GM13976 (cell line): ENCODE results near the gene ITLN2.
A peak's percentile ranks its signal among the peaks of the same experiment; 100 is the strongest.

Experiments used
- DNase-seq: peaks from one replicate; pipeline ENCODE4 v3.0.0; 2012; ENCODE audit warnings: low spot score
- in situ Hi-C: fragments of 300-500 bp; cut with MboI; formaldehyde crosslinking; loops from one replicate; pipeline ENCODE4 v1.12.0; 2022; ENCODE audit warnings: low sequenced_read_pairs, mixed read lengths, inconsistent platforms; ENCODE audit not compliant: unreplicated experiment
- TF ChIP-seq, protein P1 (sequence below): IDR thresholded peaks from 2 replicates; pipeline ENCODE4 v1.5.1; 2012; ENCODE audit warnings: borderline replicate concordance, mild to moderate bottlenecking; ENCODE audit not compliant: insufficient read depth; ENCODE audit errors: extremely low read depth, missing control alignments, control extremely low read depth

ITLN2 gene

DNA sequence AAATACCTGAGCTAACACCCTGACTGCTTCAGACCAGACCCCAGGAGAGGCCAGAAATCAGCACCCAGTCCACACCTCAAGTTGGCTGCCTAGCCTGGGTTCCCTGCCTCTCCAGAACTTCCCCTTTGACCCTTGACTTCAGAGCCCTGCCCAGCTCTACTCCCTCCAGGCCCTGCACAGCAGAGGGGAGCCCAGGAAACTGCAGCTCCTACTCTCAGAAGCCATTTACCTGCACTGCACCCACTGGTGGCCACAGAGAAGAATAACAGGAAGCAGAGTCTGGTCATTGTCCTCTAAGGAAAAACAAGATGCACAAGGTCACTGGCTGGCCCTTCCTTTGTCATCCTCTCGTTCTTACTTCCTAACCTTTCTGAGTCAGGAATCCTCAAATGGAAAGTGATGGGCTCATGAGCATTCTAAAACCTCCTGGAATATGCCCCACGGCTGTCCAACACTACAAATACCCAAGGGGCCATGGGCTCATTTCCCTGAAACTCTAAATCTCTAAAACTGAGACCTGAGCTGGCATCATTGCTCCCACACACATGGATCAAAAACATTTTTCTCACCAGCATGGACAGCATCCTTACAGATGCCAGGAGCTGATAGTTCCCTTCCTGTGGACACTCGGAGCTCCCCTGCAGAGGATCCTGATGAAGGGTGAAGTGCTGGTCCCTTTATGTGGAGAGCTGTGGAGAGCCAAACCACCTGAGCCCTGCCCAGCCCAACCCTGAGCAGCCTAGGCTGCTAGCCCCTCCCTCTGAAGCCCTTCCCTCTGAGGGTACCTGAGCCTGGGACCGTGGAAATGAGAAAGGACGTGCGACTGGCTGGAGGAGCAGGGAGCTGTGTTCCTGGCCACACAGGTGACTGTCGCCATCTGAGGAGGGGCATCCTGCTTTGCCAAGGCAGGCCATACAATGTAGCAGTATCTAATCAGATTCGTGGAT is at the start of gene ITLN2:
TSS of gene ITLN2 (minus strand) at position 652 of the 947 bp plus-strand sequence. CDS start at position 584, 68 bp downstream.
- peak; percentile 77 for DNase-seq
- TF ChIP-seq, protein P1, sequence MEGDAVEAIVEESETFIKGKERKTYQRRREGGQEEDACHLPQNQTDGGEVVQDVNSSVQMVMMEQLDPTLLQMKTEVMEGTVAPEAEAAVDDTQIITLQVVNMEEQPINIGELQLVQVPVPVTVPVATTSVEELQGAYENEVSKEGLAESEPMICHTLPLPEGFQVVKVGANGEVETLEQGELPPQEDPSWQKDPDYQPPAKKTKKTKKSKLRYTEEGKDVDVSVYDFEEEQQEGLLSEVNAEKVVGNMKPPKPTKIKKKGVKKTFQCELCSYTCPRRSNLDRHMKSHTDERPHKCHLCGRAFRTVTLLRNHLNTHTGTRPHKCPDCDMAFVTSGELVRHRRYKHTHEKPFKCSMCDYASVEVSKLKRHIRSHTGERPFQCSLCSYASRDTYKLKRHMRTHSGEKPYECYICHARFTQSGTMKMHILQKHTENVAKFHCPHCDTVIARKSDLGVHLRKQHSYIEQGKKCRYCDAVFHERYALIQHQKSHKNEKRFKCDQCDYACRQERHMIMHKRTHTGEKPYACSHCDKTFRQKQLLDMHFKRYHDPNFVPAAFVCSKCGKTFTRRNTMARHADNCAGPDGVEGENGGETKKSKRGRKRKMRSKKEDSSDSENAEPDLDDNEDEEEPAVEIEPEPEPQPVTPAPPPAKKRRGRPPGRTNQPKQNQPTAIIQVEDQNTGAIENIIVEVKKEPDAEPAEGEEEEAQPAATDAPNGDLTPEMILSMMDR, result peak; percentile 66
- in situ Hi-C loops, result loop anchor here (5.0 to 25.0 kb wide), 2 partner anchors 117 to 542 kb away; partner anchors contain the start of gene VANGL2

- TF ChIP-seq, protein P1, result no peak
- in situ Hi-C loops, result no loop called here
- no peak for DNase-seq
Observed at GRCh38 chr1:161001525-161001924, 46.9 kb upstream of the ITLN2 start.

DNA sequence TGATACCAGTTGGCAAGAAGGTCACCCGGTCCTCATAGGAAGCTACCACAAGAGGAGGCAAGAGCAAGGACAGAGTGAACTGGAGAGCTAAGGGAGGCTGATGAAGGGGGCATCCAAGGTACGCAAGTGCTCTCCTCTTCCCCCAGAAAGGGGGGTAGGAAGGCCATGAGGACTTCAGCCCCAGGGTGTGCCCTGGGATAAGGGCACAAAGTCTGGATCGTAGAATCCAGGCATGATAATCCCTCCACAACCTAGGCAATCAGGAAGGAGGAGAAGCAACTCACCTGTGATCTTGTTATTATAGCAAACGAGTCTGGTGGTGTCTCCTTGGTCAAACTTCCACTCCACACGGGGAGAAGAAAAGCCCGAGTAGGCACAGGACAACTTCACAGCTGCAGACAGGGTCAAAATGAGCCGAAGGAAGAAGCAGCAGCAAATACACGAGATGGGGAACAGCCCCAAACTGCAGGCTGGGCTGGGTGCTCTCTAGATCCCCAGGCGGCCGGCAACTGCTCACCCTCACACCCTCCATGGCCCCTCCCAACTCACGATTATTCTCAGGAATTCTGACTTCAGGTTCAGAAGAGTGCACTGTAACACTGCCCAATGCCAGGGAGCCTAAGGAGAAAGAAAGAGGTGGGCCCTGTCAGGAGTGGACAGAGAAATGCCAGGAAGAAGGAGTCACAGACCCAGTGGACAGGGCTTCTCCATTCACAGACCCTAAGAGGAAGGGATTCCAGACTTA is 46.3 kb upstream of the ITLN2 start:
- TF ChIP-seq, protein P1, result no peak

GRCh38 chr1:160999376-160999775 is 44.8 kb upstream of the ITLN2 start:
- TF ChIP-seq, protein P1, result no peak
- in situ Hi-C loops, result loop anchor here (10.0 kb wide), 1 partner anchor 95 kb away; the partner anchor contains the start of gene KLHDC9

More for the DNA sequence above, 46.3 kb upstream of the ITLN2 start:
- in situ Hi-C loops, result no loop called here
- no peak for DNase-seq

GRCh38 chr1:160997323-160998038 is 42.9 kb upstream of the ITLN2 start:
- DNase-seq, result peak; percentile 69
- TF ChIP-seq, protein P1, result peak; percentile 72
- in situ Hi-C loops, result loop anchor here (10.0 kb wide), 1 partner anchor 97 kb away; the partner anchor contains the start of gene KLHDC9

More at GRCh38 chr1:160999376-160999775, 44.8 kb upstream of the ITLN2 start:
- DNase-seq, result no peak

DNA sequence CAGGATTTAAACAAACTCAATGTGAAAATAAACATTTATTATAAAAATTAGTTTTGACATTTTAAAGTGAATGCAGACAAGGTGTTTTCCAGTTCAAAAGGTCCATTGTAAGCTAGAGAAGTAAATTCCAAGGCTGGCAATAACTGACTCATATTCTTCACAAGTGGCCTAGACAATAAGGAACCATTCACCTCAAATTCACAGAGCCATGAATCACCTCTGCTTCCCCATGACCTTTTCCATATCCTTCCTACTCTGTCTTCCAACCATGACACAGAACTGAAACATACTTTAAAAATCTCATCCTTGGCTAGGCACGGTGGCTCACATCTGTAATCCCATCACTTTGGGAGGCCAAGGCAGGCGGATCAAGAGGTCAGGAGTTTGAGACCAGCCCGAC is 41.6 kb upstream of the ITLN2 start:
- DNase-seq, result no peak
- in situ Hi-C loops, result loop anchor here (10.0 kb wide), 1 partner anchor 99 kb away; the partner anchor contains the start of gene KLHDC9
- TF ChIP-seq, protein P1, result no peak
